ENCODE data around the gene NPB.

NPB gene

GRCh38 chr17:81940538-81941483, 38.8 kb downstream of the NPB start:
- no peak for DNase-seq (ENCODE audit: low read depth in 2 of 2, low spot score in 1 of 2)

- no peak for DNase-seq (ENCODE audit: low read depth in 2 of 2, low spot score in 1 of 2)
Measured at GRCh38 chr17:81941484-81942166, 39.6 kb downstream of the NPB start.

GRCh38 chr17:81942167-81942553, 40.1 kb downstream of the NPB start:
- DNase-seq (ENCODE audit: low read depth in 2 of 2, low spot score in 1 of 2) = no peak

GRCh38 chr17:81944858-81945257, 42.8 kb downstream of the NPB start:
- DNase-seq (ENCODE audit: low read depth in 2 of 2, low spot score in 1 of 2) = no peak

- DNase-seq (ENCODE audit: low read depth in 2 of 2, low spot score in 1 of 2) = no peak
Measured at GRCh38 chr17:81947189-81947588, 45.2 kb downstream of the NPB start, which contains the start of gene MYADML2. Gene MYADML2 (minus strand): TSS chr17:81947233. CDS start chr17:81941741, 5,492 bp downstream.

GRCh38 chr17:81948635-81949378, 46.8 kb downstream of the NPB start:
- no peak for DNase-seq (ENCODE audit: low read depth in 2 of 2, low spot score in 1 of 2)

- no peak for DNase-seq (ENCODE audit: low read depth in 2 of 2, low spot score in 1 of 2)
Measured at GRCh38 chr17:81950501-81950900, 48.5 kb downstream of the NPB start.

- DNase-seq (ENCODE audit: low read depth in 2 of 2, low spot score in 1 of 2) = no peak
Measured at GRCh38 chr17:81951785-81952684, 50.0 kb downstream of the NPB start.

All from stimulated activated CD8-positive, alpha-beta memory T cell treated with anti-CD3 and anti-CD28 coated beads, Interleukin-4, amount 100 ng/mL, for 4 hours (primary cell).